ENCODE measurements around the gene GJA4.
A peak's percentile ranks its signal among the peaks of the same experiment; 100 is the strongest.

Gene GJA4

GRCh38 chr1:34792868-34793727, at the start of gene GJA4:
Gene GJA4 (plus strand): TSS chr1:34792999. CDS start chr1:34794214, 1,215 bp downstream.
- DNase-seq (ENCODE audit: low read depth, low spot score) = no peak

GRCh38 chr1:34743775-34744174, 49.0 kb upstream of the GJA4 start:
- no peak for DNase-seq (ENCODE audit: low read depth, low spot score)

DNA sequence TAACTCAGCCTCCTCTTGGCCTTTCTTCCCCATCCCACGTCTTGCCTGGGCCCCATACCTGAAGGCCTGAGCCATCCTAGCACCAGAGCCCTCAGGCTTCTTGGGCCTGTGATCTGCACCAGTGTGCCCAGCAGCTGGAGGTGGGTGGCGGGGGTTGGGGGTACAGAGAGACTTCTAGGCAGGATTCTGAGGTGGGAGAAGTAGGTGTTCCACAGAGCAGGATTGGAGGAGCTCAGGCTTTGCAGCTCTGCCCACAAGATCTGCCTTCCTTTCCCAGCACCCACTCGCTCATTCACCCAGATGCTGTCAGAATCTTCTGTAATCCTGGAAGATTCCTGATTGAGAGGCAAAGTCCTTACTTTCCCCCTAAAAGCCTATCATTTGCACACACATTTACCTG, 47.9 kb upstream of the GJA4 start:
- no peak for DNase-seq (ENCODE audit: low read depth, low spot score)

- no peak for DNase-seq (ENCODE audit: low read depth, low spot score)
Observed at GRCh38 chr1:34745666-34746065, 47.1 kb upstream of the GJA4 start.

- no peak for DNase-seq (ENCODE audit: low read depth, low spot score)
Observed at GRCh38 chr1:34746101-34746500, 46.7 kb upstream of the GJA4 start.

GRCh38 chr1:34746785-34747637, 45.8 kb upstream of the GJA4 start:
- DNase-seq (ENCODE audit: low read depth, low spot score) = no peak

- DNase-seq (ENCODE audit: low read depth, low spot score) = no peak
Observed at GRCh38 chr1:34747638-34747941, 45.2 kb upstream of the GJA4 start.

- peak; percentile 58 for DNase-seq (ENCODE audit: low read depth, low spot score)
Observed at GRCh38 chr1:34749992-34750391, 42.8 kb upstream of the GJA4 start.

GRCh38 chr1:34750610-34751009, 42.2 kb upstream of the GJA4 start:
- no peak for DNase-seq (ENCODE audit: low read depth, low spot score)

- no peak for DNase-seq (ENCODE audit: low read depth, low spot score)
Observed at GRCh38 chr1:34753163-34753562, 39.6 kb upstream of the GJA4 start.

DNA sequence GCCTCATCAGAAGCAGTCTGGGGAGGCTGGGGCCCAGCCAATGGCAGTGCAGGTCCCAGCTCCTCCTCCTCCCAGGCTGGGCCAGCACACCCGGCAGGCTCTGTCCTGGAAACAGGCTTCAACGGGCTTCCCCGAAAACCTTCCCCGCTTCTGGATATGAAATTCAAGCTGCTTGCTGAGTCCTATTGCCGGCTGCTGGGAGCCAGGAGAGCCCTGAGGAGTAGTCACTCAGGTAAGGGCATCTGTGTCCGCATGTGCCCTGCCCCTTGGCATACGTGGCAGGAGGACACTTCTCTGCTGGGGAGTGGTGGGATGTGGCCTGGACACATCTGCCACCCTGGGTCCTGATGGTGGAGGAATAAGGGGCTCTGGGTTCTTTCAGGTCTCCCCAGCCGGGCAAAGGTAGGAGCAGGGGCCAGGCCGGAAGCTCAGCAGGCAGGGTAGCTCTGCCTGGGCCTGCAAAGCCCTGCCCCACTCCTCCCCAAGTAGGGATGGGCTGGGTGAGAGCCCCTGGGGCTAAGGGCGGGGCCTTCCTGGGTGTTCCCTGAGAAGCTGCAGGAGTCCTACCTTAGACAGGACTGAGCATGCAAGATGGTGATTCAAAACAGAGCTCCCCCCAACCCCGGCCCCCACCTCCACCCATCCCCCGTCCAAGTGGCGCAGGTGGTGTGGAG, 37.7 kb upstream of the GJA4 start, which contains the start of gene GJB5:
TSS of gene GJB5 (plus strand) at position 84 of the 674 bp plus-strand sequence. CDS start 2,284 bp downstream, outside the sequence.
- no peak for DNase-seq (ENCODE audit: low read depth, low spot score)

GRCh38 chr1:34755961-34756360, 36.8 kb upstream of the GJA4 start:
- no peak for DNase-seq (ENCODE audit: low read depth, low spot score)

- no peak for DNase-seq (ENCODE audit: low read depth, low spot score)
Observed at GRCh38 chr1:34757386-34757785, 35.4 kb upstream of the GJA4 start.

DNA sequence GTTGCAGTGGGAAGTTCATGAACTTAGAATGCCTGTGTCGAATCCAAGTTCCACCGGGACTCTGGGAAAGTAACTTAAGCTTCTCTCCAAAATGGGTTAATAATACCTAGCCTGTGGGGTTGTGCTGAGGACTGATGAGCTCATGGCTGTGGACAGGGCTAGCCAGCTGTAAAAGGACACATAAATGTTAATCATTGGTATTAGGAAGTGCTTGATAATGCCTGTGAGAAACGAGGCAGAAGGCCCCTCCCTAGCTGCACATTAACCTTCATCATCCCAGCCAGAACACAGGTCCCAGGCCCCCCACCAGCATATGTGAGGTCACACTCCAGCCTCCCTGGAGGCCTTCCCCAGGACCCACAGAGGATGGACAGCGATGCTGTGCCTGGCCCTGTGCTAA, 34.0 kb upstream of the GJA4 start:
- no peak for DNase-seq (ENCODE audit: low read depth, low spot score)

GRCh38 chr1:34759503-34760357, 33.1 kb upstream of the GJA4 start, which contains the start of gene GJB4:
Gene GJB4 (plus strand): TSS chr1:34759740. CDS start chr1:34761255, 1,515 bp downstream.
- no peak for DNase-seq (ENCODE audit: low read depth, low spot score)

GRCh38 chr1:34761176-34761761, 31.5 kb upstream of the GJA4 start:
- no peak for DNase-seq (ENCODE audit: low read depth, low spot score)

DNA sequence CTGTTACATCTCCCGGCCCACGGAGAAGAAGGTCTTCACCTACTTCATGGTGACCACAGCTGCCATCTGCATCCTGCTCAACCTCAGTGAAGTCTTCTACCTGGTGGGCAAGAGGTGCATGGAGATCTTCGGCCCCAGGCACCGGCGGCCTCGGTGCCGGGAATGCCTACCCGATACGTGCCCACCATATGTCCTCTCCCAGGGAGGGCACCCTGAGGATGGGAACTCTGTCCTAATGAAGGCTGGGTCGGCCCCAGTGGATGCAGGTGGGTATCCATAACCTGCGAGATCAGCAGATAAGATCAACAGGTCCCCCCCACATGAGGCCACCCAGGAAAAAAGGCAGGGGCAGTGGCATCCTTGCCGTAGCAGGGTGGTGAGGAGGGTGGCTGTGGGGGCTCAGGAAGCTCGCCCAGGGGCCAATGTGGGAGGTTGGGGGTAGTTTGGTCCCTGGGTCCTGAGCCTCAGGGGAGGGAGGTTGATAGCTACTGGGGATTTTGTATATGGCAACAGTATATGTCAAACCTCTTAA, 31.0 kb upstream of the GJA4 start:
- no peak for DNase-seq (ENCODE audit: low read depth, low spot score)

- DNase-seq (ENCODE audit: low read depth, low spot score) = no peak
Observed at GRCh38 chr1:34762474-34763141, 30.2 kb upstream of the GJA4 start.

- DNase-seq (ENCODE audit: low read depth, low spot score) = peak; percentile 53
Observed at GRCh38 chr1:34763142-34763781, 29.5 kb upstream of the GJA4 start.
